Adrenal gland (tissue), 12 donors: ENCODE data around the gene NFE2L2. TPM values are rescaled to one million over a fixed set of nuclear protein-coding genes. Genes with fewer than 3 reads are reported as not detected.

Source experiments
- DNase-seq, 7 donors: peaks; one replicate each; pipeline ENCODE4 v3.0.0-alpha.2; 2019 to 2020
- H3K27ac ChIP-seq, 5 donors: fragments of 200-600 bp; sonication (generic) in 4 of 5; 1 replicate in 3 of 5; 2 replicates in 2 of 5; pipeline versions ENCODE4 v1.5.1 to v1.8.0; 2016 to 2020; ENCODE audit warnings: mild to moderate bottlenecking in 1 of 5
- H3K27me3 ChIP-seq: fragments of 200-600 bp; 2 replicates; pipeline ENCODE4 v1.8.0; 2021
- H3K36me3 ChIP-seq, 2 donors: fragments of 200-600 bp; replicated peaks in 1 of 2; 1 replicate in 1 of 2; 2 replicates in 1 of 2; pipeline versions ENCODE4 v1.5.1 to v1.8.0; 2018 to 2022
- H3K4me1 ChIP-seq, 2 donors: fragments of 200-600 bp; replicated peaks in 1 of 2; 1 replicate in 1 of 2; 2 replicates in 1 of 2; pipeline versions ENCODE4 v1.5.1 to v1.8.0; 2018 to 2021
- H3K4me3 ChIP-seq, 4 donors: fragments of 200-600 bp; sonication (generic) in 3 of 4; one replicate each; pipeline ENCODE4 v1.5.1; 2016 to 2018
- H3K9me3 ChIP-seq, 3 donors: fragments of 200-600 bp; sonication (generic) in 1 of 3; replicated peaks in 1 of 3; 1 replicate in 2 of 3; 2 replicates in 1 of 3; pipeline versions ENCODE4 v1.5.1 to v1.8.0; 2016 to 2021
- POLR2A ChIP-seq, 2 donors: fragments of 450-650 bp; IDR thresholded peaks; one replicate each; pipeline ENCODE4 v1.6.1; 2017; ENCODE audit warnings: antibody characterized with exemption in 2 of 2, mild to moderate bottlenecking in 2 of 2, moderate library complexity in 1 of 2
- WGBS, 4 donors: extraction: QIAGEN DNeasy Blood & Tissue Kit in 2 of 4; methylation state at CpG; one replicate each; pipeline versions ENCODE4 v1.1.5 to v1.1.7; 2013 to 2017; 5-methylcytosine and 5-hydroxymethylcytosine counted together
- intact Hi-C, 2 donors: fragments of 100-400 bp; cut with DNase I; formaldehyde crosslinking; loops; one replicate each; pipeline versions ENCODE4 v1.14.1 to v1.15.0; 2022 to 2023
- polyA plus RNA-seq, 3 donors: library from polyadenylated mRNA; stranded (reverse); fragments of 200-250 nt in 2 of 3; fragments of 350-450 nt in 1 of 3; fragmentation: Illumina TruSeq in 1 of 3; extraction: RNeasy Lipid Tissue Mini Kit (QIAGEN cat#74804) in 1 of 3; gene quantifications; one replicate each; pipeline ENCODE4 v1.2.3, GENCODE V29; 2013 to 2014
- total RNA-seq, 9 donors: library from RNA; depleted of rRNA in 4 of 9; stranded (reverse); fragments of >200 nt in 4 of 9; fragments of 120-200 nt in 1 of 9; fragmentation: NEBNext Ultra II Directional in 1 of 9; extraction: Animal tissue kit (Norgen Biotek cat#: 25700) in 1 of 9; gene quantifications; one replicate each; pipeline versions ENCODE4 v1.1.0 to v1.2.4, GENCODE V29; 2013 to 2023
- TF ChIP-seq, protein P1 (sequence below), 6 experiments: fragments of 450-650 bp in 4 of 6; fragments of 200-600 bp in 2 of 6; sonication (generic) in 1 of 6; IDR thresholded peaks; 1 replicate in 5 of 6; 2 replicates in 1 of 6; pipeline versions ENCODE4 v1.5.1 to v1.8.0; 2016 to 2021; ENCODE audit warnings: antibody characterized with exemption in 6 of 6, mild to moderate bottlenecking in 2 of 6, moderate library complexity in 1 of 6
- donor health status: healthy with polysubstance abuse.
- donor health status: Bipolar disorder and iron deficiency.
- donor health status: DM: yes; HTN: yes; CAD: no.
- donor health status: DM: no; HTN: no; CAD: no.
- donor health status: DM: no; HTN: no; CAD: no.
- donor health status: DM: yes; HTN: yes; CAD: no.

The NFE2L2 gene
- total and polyA plus RNA-seq, 12 donors = 41.1 to 119 (median 80.4) TPM

DNA sequence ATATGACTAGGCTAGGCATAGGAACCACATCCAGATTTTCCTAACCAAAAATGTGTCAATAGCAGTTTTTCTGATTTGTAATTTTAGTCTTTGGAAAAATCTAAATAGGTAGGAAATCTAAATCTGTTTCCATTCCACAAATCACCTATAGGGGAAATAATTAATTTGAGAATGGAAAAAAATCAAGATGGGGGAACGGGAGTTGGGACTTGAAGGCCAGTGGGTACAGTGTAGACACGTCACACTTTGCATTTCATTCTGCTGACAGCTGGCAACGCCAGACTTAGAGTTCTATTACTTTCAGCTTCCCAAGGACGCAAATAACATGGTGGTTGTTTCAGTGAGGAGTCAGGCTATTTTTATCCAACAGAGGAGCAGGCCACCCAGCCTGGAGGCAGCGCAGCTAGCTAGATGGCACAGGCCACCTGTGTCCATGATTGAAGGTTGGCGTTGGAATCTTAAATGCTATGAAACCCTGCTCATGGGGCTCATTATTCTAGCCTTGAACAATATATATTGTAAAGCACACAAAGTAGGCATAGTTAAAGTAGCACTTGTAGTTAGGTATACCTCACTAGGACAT is 28.6 kb downstream of the NFE2L2 start:
- Histone ChIP-seq H3K27ac (peak overlapping the region; percentile 30 to 65 (median 46)), H3K4me3 (no peak overlapping the region), H3K36me3 (peaks cover 0 to 34% of the 10 kb centered on the region in 2 donors), H3K9me3 (no peaks in the 10 kb centered on the region), H3K27me3 (no peaks in the 10 kb centered on the region), H3K4me1 (peaks cover 41 to 75% of the 10 kb centered on the region in 2 donors)
- peak in 4 of 7 donors; percentile 46 to 74 (median 56) for DNase-seq
- WGBS, 4 donors = 47 to 54% (median 53%) methylated on average over 6 of the region's 6 CpGs
- intact Hi-C loops = no loop called here
- TF ChIP-seq POLR2A (IDR thresholded peaks at IDR 0.05) = peak in 1 of 2 donors; percentile 29
- TF ChIP-seq, protein P1, sequence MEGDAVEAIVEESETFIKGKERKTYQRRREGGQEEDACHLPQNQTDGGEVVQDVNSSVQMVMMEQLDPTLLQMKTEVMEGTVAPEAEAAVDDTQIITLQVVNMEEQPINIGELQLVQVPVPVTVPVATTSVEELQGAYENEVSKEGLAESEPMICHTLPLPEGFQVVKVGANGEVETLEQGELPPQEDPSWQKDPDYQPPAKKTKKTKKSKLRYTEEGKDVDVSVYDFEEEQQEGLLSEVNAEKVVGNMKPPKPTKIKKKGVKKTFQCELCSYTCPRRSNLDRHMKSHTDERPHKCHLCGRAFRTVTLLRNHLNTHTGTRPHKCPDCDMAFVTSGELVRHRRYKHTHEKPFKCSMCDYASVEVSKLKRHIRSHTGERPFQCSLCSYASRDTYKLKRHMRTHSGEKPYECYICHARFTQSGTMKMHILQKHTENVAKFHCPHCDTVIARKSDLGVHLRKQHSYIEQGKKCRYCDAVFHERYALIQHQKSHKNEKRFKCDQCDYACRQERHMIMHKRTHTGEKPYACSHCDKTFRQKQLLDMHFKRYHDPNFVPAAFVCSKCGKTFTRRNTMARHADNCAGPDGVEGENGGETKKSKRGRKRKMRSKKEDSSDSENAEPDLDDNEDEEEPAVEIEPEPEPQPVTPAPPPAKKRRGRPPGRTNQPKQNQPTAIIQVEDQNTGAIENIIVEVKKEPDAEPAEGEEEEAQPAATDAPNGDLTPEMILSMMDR (IDR thresholded peaks at IDR 0.05) = peak in 3 of 6 experiments; percentile 9 to 22 (median 13)

DNA sequence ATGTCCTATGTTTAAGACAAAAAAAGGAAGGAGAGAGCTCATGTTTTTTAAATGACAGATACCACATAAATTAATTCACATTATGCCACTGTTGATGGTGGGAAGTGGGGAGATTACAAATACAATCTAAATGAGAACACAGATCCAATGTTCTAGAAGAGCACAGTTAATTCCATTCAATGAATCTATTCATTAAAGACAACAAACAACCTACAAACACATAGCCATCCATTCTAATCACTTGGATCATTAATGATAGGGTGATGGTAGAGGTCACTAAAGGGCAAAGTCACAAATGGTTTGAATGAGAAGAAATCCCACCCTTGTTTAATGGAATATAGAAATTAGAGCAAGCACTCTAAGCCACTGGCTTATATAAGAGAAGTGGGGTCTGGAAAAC is 30.3 kb downstream of the NFE2L2 start:
- peak overlapping the region in 1 of 5 donors; percentile 2 for H3K27ac ChIP-seq
- intact Hi-C loops = no loop called here

DNA sequence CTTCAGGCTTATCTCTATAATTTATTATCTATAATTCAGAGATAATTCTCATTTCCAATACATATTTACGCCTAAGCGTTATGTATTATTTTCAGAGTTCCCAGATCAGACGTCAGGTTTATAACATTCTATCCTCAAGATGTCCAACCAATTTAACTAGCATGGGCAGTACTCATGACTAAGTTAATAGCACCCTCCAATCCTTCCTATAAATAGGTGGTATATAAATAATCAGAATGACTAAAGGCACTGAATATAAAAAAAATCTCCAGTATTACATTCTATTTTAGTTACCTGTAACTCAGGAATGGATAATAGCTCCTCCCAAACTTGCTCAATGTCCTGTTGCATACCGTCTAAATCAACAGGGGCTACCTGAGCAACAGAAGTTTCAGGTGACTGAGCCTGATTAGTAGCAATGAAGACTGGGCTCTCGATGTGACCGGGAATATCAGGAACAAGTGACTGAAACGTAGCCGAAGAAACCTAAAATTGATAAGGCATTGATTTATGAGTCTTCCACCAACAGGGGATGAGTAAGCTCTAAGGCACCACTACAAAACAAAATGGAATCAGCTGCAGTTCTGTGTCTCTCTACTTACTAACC is 32.3 kb downstream of the NFE2L2 start:
- 51 to 72% (median 62%) methylated on average over 8 of the region's 8 CpGs for WGBS, 4 donors
- Histone ChIP-seq H3K4me1 (peaks cover 15 to 43% of the 10 kb centered on the region in 2 donors), H3K4me3 (no peak overlapping the region), H3K9me3 (no peaks in the 10 kb centered on the region), H3K36me3 (peaks cover 0 to 52% of the 10 kb centered on the region in 2 donors), H3K27me3 (no peaks in the 10 kb centered on the region), H3K27ac (peak overlapping the region in 2 of 5 donors; percentile 3 to 9)
- DNase-seq = no peak
- TF ChIP-seq POLR2A (IDR thresholded peaks at IDR 0.05) = no peak
- TF ChIP-seq, protein P1 (IDR thresholded peaks at IDR 0.05) = no peak
- intact Hi-C loops = no loop called here

More for the DNA sequence above, 30.3 kb downstream of the NFE2L2 start:
- peaks cover 24 to 59% of the 10 kb centered on the region in 2 donors for H3K4me1 ChIP-seq
- no peaks in the 10 kb centered on the region for H3K27me3 ChIP-seq
- DNase-seq = no peak
- no peak overlapping the region for H3K4me3 ChIP-seq
- peaks cover 0 to 50% of the 10 kb centered on the region in 2 donors for H3K36me3 ChIP-seq
- H3K9me3 ChIP-seq = no peaks in the 10 kb centered on the region
- TF ChIP-seq, protein P1 (IDR thresholded peaks at IDR 0.05) = no peak
- TF ChIP-seq POLR2A (IDR thresholded peaks at IDR 0.05) = no peak

DNA sequence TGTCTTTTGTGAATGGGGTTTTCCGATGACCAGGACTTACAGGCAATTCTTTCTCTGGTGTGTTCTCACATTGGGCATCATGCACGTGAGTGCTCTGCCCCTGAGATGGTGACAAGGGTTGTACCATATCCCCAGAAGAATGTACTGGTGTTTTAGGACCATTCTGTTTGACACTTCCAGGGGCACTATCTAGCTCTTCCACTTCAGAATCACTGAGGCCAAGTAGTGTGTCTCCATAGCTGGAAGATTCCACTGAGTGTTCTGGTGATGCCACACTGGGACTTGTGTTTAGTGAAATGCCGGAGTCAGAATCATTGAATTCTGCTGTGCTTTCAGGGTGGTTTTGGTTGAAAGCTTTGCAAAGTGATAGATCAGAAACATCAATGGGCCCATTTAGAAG is 33.3 kb downstream of the NFE2L2 start:
- WGBS, 4 donors = 85 to 98% (median 96%) methylated on average over 3 of the region's 3 CpGs
- Histone ChIP-seq H3K36me3 (peaks cover 0 to 52% of the 10 kb centered on the region in 2 donors), H3K27me3 (no peaks in the 10 kb centered on the region), H3K4me1 (peaks cover 10 to 33% of the 10 kb centered on the region in 2 donors), H3K4me3 (no peak overlapping the region), H3K9me3 (no peaks in the 10 kb centered on the region), H3K27ac (no peak overlapping the region)
- no peak for DNase-seq
- TF ChIP-seq, protein P1 (IDR thresholded peaks at IDR 0.05) = no peak
- no peak for TF ChIP-seq POLR2A (IDR thresholded peaks at IDR 0.05)
- intact Hi-C loops = no loop called here
